H9 (cell line): ENCODE measurements around the gene PDE6D. TPM values are rescaled to one million over a fixed set of nuclear protein-coding genes. Genes with fewer than 3 reads are reported as not detected.

ENCODE experiments used
- DNase-seq: peaks from one replicate; pipeline ENCODE4 v3.0.0-alpha.2; 2017
- H2AFZ ChIP-seq: one replicate; pipeline ENCODE4 v1.6.1; 2013; ENCODE audit warnings: mild to moderate bottlenecking, low read length, control low read depth, moderate library complexity
- H2AK5ac ChIP-seq: 2 replicates; pipeline ENCODE4 v1.6.1; 2013; ENCODE audit warnings: low read length, control low read depth, mixed read lengths; ENCODE audit not compliant: insufficient read length
- H2BK120ac ChIP-seq: one replicate; pipeline ENCODE4 v1.6.1; 2013; ENCODE audit warnings: low read depth, mild to moderate bottlenecking, low read length, control low read depth, inconsistent platforms; ENCODE audit not compliant: poor library complexity, severe bottlenecking
- H2BK12ac ChIP-seq: 2 replicates; pipeline ENCODE4 v1.6.1; 2013; ENCODE audit warnings: low read length, control low read depth, mixed read lengths, low read depth; ENCODE audit not compliant: insufficient read length
- H2BK15ac ChIP-seq: 2 replicates; pipeline ENCODE4 v1.6.1; 2013; ENCODE audit warnings: low read depth, low read length, control low read depth
- H2BK20ac ChIP-seq: one replicate; pipeline ENCODE4 v1.6.1; 2013; ENCODE audit warnings: low read depth, mild to moderate bottlenecking, low read length, control low read depth, inconsistent platforms; ENCODE audit not compliant: poor library complexity, severe bottlenecking
- H2BK5ac ChIP-seq: 2 replicates; pipeline ENCODE4 v1.6.1; 2013; ENCODE audit warnings: low read length, control low read depth, mixed read lengths; ENCODE audit not compliant: insufficient read length
- H3K14ac ChIP-seq: 2 replicates; pipeline ENCODE4 v1.6.1; 2013; ENCODE audit warnings: low read length, control low read depth; ENCODE audit not compliant: insufficient read depth
- H3K18ac ChIP-seq: 2 replicates; pipeline ENCODE4 v1.6.1; 2013; ENCODE audit warnings: low read depth, mild to moderate bottlenecking, mixed read lengths, low read length, control low read depth; ENCODE audit not compliant: insufficient read length
- H3K23ac ChIP-seq: 2 replicates; pipeline ENCODE4 v1.6.1; 2013; ENCODE audit warnings: low read length, control low read depth, mixed read lengths, low read depth; ENCODE audit not compliant: insufficient read length
- H3K23me2 ChIP-seq: 2 replicates; pipeline ENCODE4 v1.6.1; 2013; ENCODE audit warnings: low read depth, mild to moderate bottlenecking, mixed read lengths, low read length, control low read depth; ENCODE audit not compliant: insufficient read length, poor library complexity, severe bottlenecking
- H3K27ac ChIP-seq: 2 replicates; pipeline ENCODE4 v1.5.1; 2013; ENCODE audit warnings: low read length, control low read depth, mixed read lengths, low read depth; ENCODE audit not compliant: insufficient read length
- H3K27me3 ChIP-seq: 2 replicates; pipeline ENCODE4 v1.6.1; 2013; ENCODE audit warnings: low read length, control low read depth, inconsistent platforms; ENCODE audit not compliant: insufficient read depth
- H3K4ac ChIP-seq: 2 replicates; pipeline ENCODE4 v1.6.1; 2013; ENCODE audit warnings: low read depth, mild to moderate bottlenecking, control low read depth, inconsistent platforms, low read length, moderate library complexity
- H3K4me1 ChIP-seq: 2 replicates; pipeline ENCODE4 v1.6.1; 2013; ENCODE audit warnings: low read length, control low read depth, inconsistent platforms; ENCODE audit not compliant: insufficient read depth
- H3K4me2 ChIP-seq: 2 replicates; pipeline ENCODE4 v1.6.1; 2013; ENCODE audit warnings: low read length, control low read depth, mixed read lengths; ENCODE audit not compliant: insufficient read length, insufficient read depth
- H3K56ac ChIP-seq: 2 replicates; pipeline ENCODE4 v1.6.1; 2013; ENCODE audit warnings: low read depth, mild to moderate bottlenecking, mixed read lengths, low read length, control low read depth; ENCODE audit not compliant: insufficient read length
- H3K79me1 ChIP-seq: 2 replicates; pipeline ENCODE4 v1.6.1; 2013; ENCODE audit warnings: low read depth, mild to moderate bottlenecking, moderate library complexity, low read length, control low read depth, inconsistent platforms; ENCODE audit not compliant: insufficient read depth, poor library complexity, severe bottlenecking
- H3K79me2 ChIP-seq: 2 replicates; pipeline ENCODE4 v1.6.1; 2013; ENCODE audit warnings: low read length, control low read depth, inconsistent platforms; ENCODE audit not compliant: insufficient read depth
- H3K9ac ChIP-seq: 2 replicates; pipeline ENCODE4 v1.6.1; 2013; ENCODE audit warnings: low read length, control low read depth, mixed read lengths; ENCODE audit not compliant: insufficient read length; ENCODE audit errors: extremely low read depth
- H3K9me3 ChIP-seq: one replicate; pipeline ENCODE4 v1.6.1; 2013; ENCODE audit warnings: low read depth, low read length, inconsistent platforms; ENCODE audit not compliant: control insufficient read depth
- H3T11ph ChIP-seq: one replicate; pipeline ENCODE4 v1.6.1; 2013; ENCODE audit warnings: mild to moderate bottlenecking, low read length, control low read depth, inconsistent platforms
- H4K20me1 ChIP-seq: one replicate; pipeline ENCODE4 v1.6.1; 2013; ENCODE audit not compliant: control insufficient read depth, insufficient read length, insufficient read depth
- H4K5ac ChIP-seq: 2 replicates; pipeline ENCODE4 v1.6.1; 2013; ENCODE audit warnings: low read depth, mild to moderate bottlenecking, mixed read lengths, low read length, control low read depth; ENCODE audit not compliant: insufficient read length
- H4K8ac ChIP-seq: replicated peaks from 2 replicates; pipeline ENCODE4 v1.6.1; 2013; ENCODE audit warnings: low read length, control low read depth, mixed read lengths, low read depth; ENCODE audit not compliant: insufficient read length
- H4K91ac ChIP-seq: 2 replicates; pipeline ENCODE4 v1.6.1; 2013; ENCODE audit warnings: low read depth, mild to moderate bottlenecking, moderate library complexity, mixed read lengths, low read length, control low read depth; ENCODE audit not compliant: insufficient read length
- H3K27ac Mint-ChIP-seq, 3 experiments: 2 replicates in 2 of 3; 3 replicates in 1 of 3; pipeline ENCODE4 v1.8.0; 2020 to 2021; ENCODE audit warnings: mixed read lengths in 3 of 3, mild to moderate bottlenecking in 1 of 3, moderate library complexity in 1 of 3
- H3K27me3 Mint-ChIP-seq: 2 replicates; pipeline ENCODE4 v1.8.0; 2021; ENCODE audit warnings: low read depth, mild to moderate bottlenecking, moderate library complexity, mixed read lengths
- H3K36me3 Mint-ChIP-seq, 3 experiments: 2 replicates in 2 of 3; 3 replicates in 1 of 3; pipeline ENCODE4 v1.8.0; 2020 to 2021; ENCODE audit warnings: low read depth in 3 of 3, mixed read lengths in 3 of 3; ENCODE audit not compliant: insufficient read depth in 1 of 3
- H3K4me1 Mint-ChIP-seq, 2 experiments: 2 replicates each; pipeline ENCODE4 v1.8.0; 2020; ENCODE audit warnings: mixed read lengths in 2 of 2
- H3K4me3 Mint-ChIP-seq, 2 experiments: 2 replicates in 1 of 2; 3 replicates in 1 of 2; pipeline ENCODE4 v1.8.0; 2020 to 2021; ENCODE audit warnings: mild to moderate bottlenecking in 2 of 2, mixed read lengths in 2 of 2, moderate library complexity in 1 of 2
- H3K9me3 Mint-ChIP-seq, 2 experiments: 2 replicates in 1 of 2; 3 replicates in 1 of 2; pipeline ENCODE4 v1.8.0; 2020; ENCODE audit warnings: mild to moderate bottlenecking in 2 of 2, mixed read lengths in 2 of 2, moderate library complexity in 1 of 2
- WGBS: extraction: QIAGEN DNeasy Blood & Tissue Kit; methylation state at CpG from one replicate; pipeline ENCODE4 v1.1.7; 2013; ENCODE audit warnings: missing lambda C conversion rate, low lambda C conversion rate, mixed read lengths; ENCODE audit not compliant: insufficient read length; ENCODE audit errors: extremely low coverage; 5-methylcytosine and 5-hydroxymethylcytosine counted together
- total RNA-seq: library from RNA; stranded (reverse); gene quantifications from 2 replicates; pipeline ENCODE4 v1.2.1, GENCODE V29; 2021
- TF ChIP-seq, protein P1 (sequence below): fragments of 200-600 bp; sonication (generic); conservative IDR thresholded peaks from 3 replicates; pipeline ENCODE4 v1.8.0; 2021; ENCODE audit warnings: antibody characterized with exemption, mild to moderate bottlenecking

The PDE6D gene
- total RNA-seq, 1 experiment from 2014 or later: 33.7 TPM

GRCh38 chr2:231820786-231821303, 39.8 kb upstream of the PDE6D start:
- Histone ChIP-seq H3K27me3 (no peaks in the 10 kb centered on the region), H4K20me1 (no peaks in the 10 kb centered on the region), H3K79me1 (no peaks in the 10 kb centered on the region), H3K18ac (no peak overlapping the region), H3K9ac (no peak overlapping the region), H2BK15ac (no peak overlapping the region), H3K79me2 (no peaks in the 10 kb centered on the region), H3K23me2 (no peaks in the 10 kb centered on the region), H3K4me1 (no peaks in the 10 kb centered on the region), H3T11ph (no peak overlapping the region), H2BK12ac (no peak overlapping the region), H2BK5ac (no peak overlapping the region), H4K5ac (no peak overlapping the region), H4K8ac (no peak overlapping the region), H4K91ac (no peak overlapping the region), H2AK5ac (no peak overlapping the region), H3K9me3 (no peaks in the 10 kb centered on the region), H3K56ac (no peak overlapping the region), H3K4me2 (no peak overlapping the region), H3K27ac (no peak overlapping the region), H3K14ac (no peak overlapping the region), H2BK20ac (no peak overlapping the region), H3K23ac (no peak overlapping the region), H3K4ac (no peak overlapping the region), H2BK120ac (no peak overlapping the region), H2AFZ (no peak overlapping the region)
- Mint-ChIP-seq H3K36me3 (peaks cover 0 to 3% (median 1%) of the 10 kb centered on the region in 3 experiments; a peak in 1 of 7 replicates), H3K27me3 (peaks cover 10% of the 10 kb centered on the region), H3K27ac (no peak overlapping the region), H3K9me3 (peaks cover 12 to 13% of the 10 kb centered on the region in 2 experiments), H3K4me3 (no peak overlapping the region), H3K4me1 (no peaks in the 10 kb centered on the region)
- TF ChIP-seq, protein P1, sequence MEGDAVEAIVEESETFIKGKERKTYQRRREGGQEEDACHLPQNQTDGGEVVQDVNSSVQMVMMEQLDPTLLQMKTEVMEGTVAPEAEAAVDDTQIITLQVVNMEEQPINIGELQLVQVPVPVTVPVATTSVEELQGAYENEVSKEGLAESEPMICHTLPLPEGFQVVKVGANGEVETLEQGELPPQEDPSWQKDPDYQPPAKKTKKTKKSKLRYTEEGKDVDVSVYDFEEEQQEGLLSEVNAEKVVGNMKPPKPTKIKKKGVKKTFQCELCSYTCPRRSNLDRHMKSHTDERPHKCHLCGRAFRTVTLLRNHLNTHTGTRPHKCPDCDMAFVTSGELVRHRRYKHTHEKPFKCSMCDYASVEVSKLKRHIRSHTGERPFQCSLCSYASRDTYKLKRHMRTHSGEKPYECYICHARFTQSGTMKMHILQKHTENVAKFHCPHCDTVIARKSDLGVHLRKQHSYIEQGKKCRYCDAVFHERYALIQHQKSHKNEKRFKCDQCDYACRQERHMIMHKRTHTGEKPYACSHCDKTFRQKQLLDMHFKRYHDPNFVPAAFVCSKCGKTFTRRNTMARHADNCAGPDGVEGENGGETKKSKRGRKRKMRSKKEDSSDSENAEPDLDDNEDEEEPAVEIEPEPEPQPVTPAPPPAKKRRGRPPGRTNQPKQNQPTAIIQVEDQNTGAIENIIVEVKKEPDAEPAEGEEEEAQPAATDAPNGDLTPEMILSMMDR: no peak
- no CpG with 5 or more reads among the region's 12 CpGs for WGBS
- no peak for DNase-seq
